H1 (cell line): ENCODE data around the gene PARD6B. TPM values are rescaled to one million over a fixed set of nuclear protein-coding genes. Genes with fewer than 3 reads are reported as not detected.

ENCODE experiments used
- CTCF ChIA-PET: fragments of 300-600 bp; sonication (Branson Sonifier 250); formaldehyde crosslinking; loops from one replicate; lab custom pipeline; 2021; ENCODE audit not compliant: partially characterized antibody; lab: Charles Lee
- POLR2A ChIA-PET: fragments of 300-600 bp; sonication (Branson Sonifier 250); formaldehyde crosslinking; loops from one replicate; lab custom pipeline; 2021; ENCODE audit warnings: inconsistent platforms; ENCODE audit not compliant: partially characterized antibody; lab: Charles Lee
- DNase-seq, 2 experiments: peaks; one replicate each; pipeline versions ENCODE4 v3.0.0 to v3.0.0-alpha.2; 2010 to 2022; ENCODE audit warnings: low spot score in 2 of 2, low read depth in 1 of 2, mixed read lengths in 1 of 2
- FAIRE-seq: peaks from 2 replicates; lab custom pipeline; 2011; peaks lifted over from hg19 to GRCh38; lab: Jason Lieb, UNC
- H2AFZ ChIP-seq: 2 replicates; pipeline ENCODE4 v1.8.1; 2012; ENCODE audit warnings: low read length, inconsistent platforms
- H2AK5ac ChIP-seq: 2 replicates; pipeline ENCODE4 v1.6.1; 2013; ENCODE audit warnings: low read depth, low read length
- H2BK120ac ChIP-seq: replicated peaks from 2 replicates; pipeline ENCODE3; 2013; ENCODE audit warnings: low read depth, low read length, inconsistent platforms
- H2BK12ac ChIP-seq: 2 replicates; pipeline ENCODE4 v1.6.1; 2013; ENCODE audit warnings: low read depth, low read length
- H2BK15ac ChIP-seq: 2 replicates; pipeline ENCODE4 v1.6.1; 2013; ENCODE audit warnings: low read length
- H2BK20ac ChIP-seq: 2 replicates; pipeline ENCODE4 v1.6.1; 2013; ENCODE audit warnings: low read length
- H2BK5ac ChIP-seq: 2 replicates; pipeline ENCODE4 v1.6.1; 2013; ENCODE audit warnings: low read depth, low read length
- H3K14ac ChIP-seq: 2 replicates; pipeline ENCODE4 v1.6.1; 2013; ENCODE audit warnings: inconsistent platforms; ENCODE audit not compliant: insufficient read length
- H3K18ac ChIP-seq: 2 replicates; pipeline ENCODE4 v1.6.1; 2013; ENCODE audit warnings: low read length; ENCODE audit errors: extremely low read depth
- H3K23ac ChIP-seq: 2 replicates; pipeline ENCODE4 v1.6.1; 2013; ENCODE audit warnings: inconsistent platforms; ENCODE audit not compliant: insufficient read length
- H3K23me2 ChIP-seq: 2 replicates; pipeline ENCODE4 v1.6.1; 2013; ENCODE audit warnings: low read depth, low read length
- H3K27ac ChIP-seq: 2 replicates; pipeline ENCODE4 v1.6.1; 2011; ENCODE audit warnings: low read depth, low read length, inconsistent platforms
- H3K27me3 ChIP-seq, 4 experiments: replicated peaks in 1 of 4; 1 replicate in 1 of 4; 2 replicates in 3 of 4; pipeline versions ENCODE4 v1.6.1 to v1.8.1; 2011 to 2013; ENCODE audit warnings: low read length in 3 of 4, mild to moderate bottlenecking in 3 of 4, inconsistent platforms in 2 of 4, mixed read lengths in 2 of 4, moderate library complexity in 1 of 4; ENCODE audit not compliant: control insufficient read depth in 3 of 4, insufficient read depth in 3 of 4; ENCODE audit errors: extremely low read depth in 1 of 4
- H3K36me3 ChIP-seq, 4 experiments: 2 replicates each; pipeline versions ENCODE4 v1.6.1 to v1.8.1; 2011 to 2013; ENCODE audit warnings: mild to moderate bottlenecking in 4 of 4, low read length in 3 of 4, moderate library complexity in 2 of 4, control low read depth in 1 of 4, inconsistent platforms in 1 of 4; ENCODE audit not compliant: insufficient read depth in 4 of 4, control insufficient read depth in 2 of 4
- H3K4ac ChIP-seq: replicated peaks from 2 replicates; pipeline ENCODE3; 2013; ENCODE audit warnings: low read length, low read depth, mixed read lengths, inconsistent platforms; ENCODE audit not compliant: insufficient read length
- H3K4me1 ChIP-seq, 4 experiments: replicated peaks in 1 of 4; 1 replicate in 1 of 4; 2 replicates in 3 of 4; pipeline versions ENCODE4 v1.6.1 to v1.8.1; 2011 to 2013; ENCODE audit warnings: low read length in 3 of 4, inconsistent platforms in 2 of 4, mixed read lengths in 1 of 4; ENCODE audit not compliant: insufficient read depth in 4 of 4, control insufficient read depth in 3 of 4
- H3K4me2 ChIP-seq, 2 experiments: 2 replicates each; pipeline versions ENCODE4 v1.6.1 to v1.8.1; 2011 to 2013; ENCODE audit warnings: low read depth in 2 of 2, low read length in 2 of 2, control low read depth in 1 of 2, inconsistent platforms in 1 of 2, mild to moderate bottlenecking in 1 of 2; ENCODE audit not compliant: insufficient read depth in 1 of 2
- H3K4me3 ChIP-seq, 4 experiments: fragments of 200-600, 300-600 bp in 1 of 4; sonication (generic), shearing (Covaris generic), sonication (Bioruptor Twin) in 1 of 4; 2 replicates each; pipeline versions ENCODE4 v1.5.1 to v1.8.1; 2011 to 2016; ENCODE audit warnings: low read length in 4 of 4, low read depth in 3 of 4, control low read depth in 2 of 4, inconsistent platforms in 2 of 4, mild to moderate bottlenecking in 2 of 4, mixed read lengths in 1 of 4, moderate library complexity in 1 of 4; ENCODE audit not compliant: insufficient read depth in 2 of 4; ENCODE audit errors: extremely low read depth in 1 of 4
- H3K56ac ChIP-seq: replicated peaks from 2 replicates; pipeline ENCODE3; 2013; ENCODE audit warnings: low read depth, mild to moderate bottlenecking, mixed read lengths, low read length, inconsistent platforms; ENCODE audit not compliant: insufficient read length
- H3K79me1 ChIP-seq: 2 replicates; pipeline ENCODE4 v1.6.1; 2013; ENCODE audit warnings: low read depth, low read length, control low read depth
- H3K79me2 ChIP-seq, 2 experiments: 2 replicates each; pipeline versions ENCODE4 v1.6.1 to v1.8.1; 2012 to 2013; ENCODE audit warnings: low read length in 2 of 2, mild to moderate bottlenecking in 2 of 2, inconsistent platforms in 1 of 2; ENCODE audit not compliant: insufficient read depth in 2 of 2, control insufficient read depth in 1 of 2
- H3K9ac ChIP-seq, 4 experiments: replicated peaks in 1 of 4; 1 replicate in 1 of 4; 2 replicates in 3 of 4; pipeline versions ENCODE4 v1.6.1 to v1.8.1; 2011 to 2013; ENCODE audit warnings: low read depth in 3 of 4, low read length in 3 of 4, control low read depth in 2 of 4, mild to moderate bottlenecking in 2 of 4, moderate library complexity in 2 of 4, inconsistent platforms in 1 of 4; ENCODE audit errors: extremely low read depth in 1 of 4
- H3K9me3 ChIP-seq, 2 experiments: 2 replicates each; pipeline versions ENCODE4 v1.6.1 to v1.8.1; 2012 to 2013; ENCODE audit warnings: mild to moderate bottlenecking in 2 of 2, moderate library complexity in 2 of 2, control low read depth in 1 of 2, inconsistent platforms in 1 of 2, low read depth in 1 of 2, low read length in 1 of 2, mixed read lengths in 1 of 2; ENCODE audit not compliant: insufficient read depth in 2 of 2
- H4K20me1 ChIP-seq, 2 experiments: replicated peaks in 1 of 2; 2 replicates each; pipeline versions ENCODE3 to v1.8.1; 2011 to 2013; ENCODE audit warnings: inconsistent platforms in 2 of 2, low read length in 2 of 2, mild to moderate bottlenecking in 1 of 2; ENCODE audit not compliant: insufficient read depth in 2 of 2, control insufficient read depth in 1 of 2
- H4K5ac ChIP-seq: 2 replicates; pipeline ENCODE4 v1.6.1; 2013; ENCODE audit warnings: low read length, low read depth, mixed read lengths, inconsistent platforms; ENCODE audit not compliant: insufficient read length
- H4K8ac ChIP-seq: 2 replicates; pipeline ENCODE4 v1.8.0; 2013; ENCODE audit warnings: mild to moderate bottlenecking, moderate library complexity, low read length, inconsistent platforms; ENCODE audit not compliant: insufficient read depth; ENCODE audit errors: extremely low read depth
- H4K91ac ChIP-seq: replicated peaks from 2 replicates; pipeline ENCODE3; 2013; ENCODE audit warnings: low read length, mixed read lengths, inconsistent platforms; ENCODE audit not compliant: insufficient read length
- BACH1 ChIP-seq: IDR thresholded peaks from 2 replicates; pipeline ENCODE4 v1.6.1; 2012; ENCODE audit warnings: low read length, improper control_type of control experiment
- BCL11A ChIP-seq, 2 experiments: IDR thresholded peaks; one replicate each; pipeline ENCODE4 v1.6.1; 2011; ENCODE audit warnings: low read depth in 2 of 2, low read length in 2 of 2, mild to moderate bottlenecking in 2 of 2
- CHD2 ChIP-seq: IDR thresholded peaks from 2 replicates; pipeline ENCODE4 v1.6.1; 2012; ENCODE audit warnings: low read length, improper control_type of control experiment
- EP300 ChIP-seq, 2 experiments: IDR thresholded peaks; 1 replicate in 1 of 2; 2 replicates in 1 of 2; pipeline ENCODE4 v1.6.1; 2011 to 2012; ENCODE audit warnings: low read depth in 2 of 2, low read length in 2 of 2, mild to moderate bottlenecking in 2 of 2, borderline replicate concordance in 1 of 2, inconsistent platforms in 1 of 2, moderate library complexity in 1 of 2
- EZH2 ChIP-seq: fragments of 200-600 bp; sonication (generic); IDR thresholded peaks from 2 replicates; pipeline ENCODE4 v1.7.1; 2012; ENCODE audit warnings: low read depth, mild to moderate bottlenecking, moderate library complexity, low read length, inconsistent platforms; ENCODE audit not compliant: severe bottlenecking
- HDAC2 ChIP-seq, 2 experiments: fragments of 300-600 bp in 1 of 2; sonication (generic) in 1 of 2; IDR thresholded peaks; 2 replicates each; pipeline ENCODE4 v1.6.1; 2011 to 2012; ENCODE audit warnings: low read depth in 2 of 2, low read length in 2 of 2, mild to moderate bottlenecking in 2 of 2, moderate library complexity in 2 of 2, borderline replicate concordance in 1 of 2, inconsistent platforms in 1 of 2
- HDAC6 ChIP-seq: IDR thresholded peaks from one replicate; pipeline ENCODE4 v1.7.1; 2012; ENCODE audit warnings: low read depth, mild to moderate bottlenecking, inconsistent platforms, low read length, moderate library complexity
- KDM4A ChIP-seq: IDR thresholded peaks from one replicate; pipeline ENCODE4 v1.7.1; 2012; ENCODE audit warnings: low read depth, mild to moderate bottlenecking, moderate library complexity, low read length, inconsistent platforms; ENCODE audit not compliant: severe bottlenecking
- MAFK ChIP-seq: IDR thresholded peaks from 2 replicates; pipeline ENCODE4 v1.6.1; 2012; ENCODE audit warnings: low read depth, mild to moderate bottlenecking, improper control_type of control experiment, low read length
- SIX5 ChIP-seq: IDR thresholded peaks from 2 replicates; pipeline ENCODE4 v1.6.1; 2011; ENCODE audit warnings: mild to moderate bottlenecking, low read depth, low read length
- TBP ChIP-seq: IDR thresholded peaks from 2 replicates; pipeline ENCODE4 v1.6.1; 2011; ENCODE audit warnings: low read depth, low read length, improper control_type of control experiment
- WGBS, 2 experiments: shearing (Covaris generic) in 1 of 2; methylation state at CpG; one replicate each; pipeline versions ENCODE4 v1.1.6 to v1.1.7; 2013 to 2015; ENCODE audit warnings: low lambda C conversion rate in 2 of 2, mixed read lengths in 2 of 2, inconsistent platforms in 1 of 2, low coverage in 1 of 2, missing lambda C conversion rate in 1 of 2; ENCODE audit not compliant: insufficient replicate concordance in 2 of 2, insufficient coverage in 1 of 2, insufficient read length in 1 of 2; ENCODE audit errors: extremely low coverage in 1 of 2, missing lambda C conversion rate in 1 of 2; 5-methylcytosine and 5-hydroxymethylcytosine counted together
- polyA plus RNA-seq, 7 experiments: library from polyadenylated mRNA; depleted of rRNA in 3 of 7; stranded (reverse) in 5 of 7; unstranded in 2 of 7; fragments of >200 nt in 5 of 7; fragments of 200-250 nt in 2 of 7; gene quantifications; 1 replicate in 5 of 7; 2 replicates in 1 of 7; 4 replicates in 1 of 7; pipeline versions ENCODE4 v1.2.1 to v1.2.3, GENCODE V29; 2011 to 2013; ENCODE audit warnings: missing spikeins in 2 of 7, mixed read lengths in 2 of 7
- total RNA-seq: library from RNA; stranded (reverse); fragmentation: NEBNext Ultra II Directional; extraction: Animal tissue kit (Norgen Biotek cat#: 25700); gene quantifications from 2 replicates; pipeline ENCODE4 v1.2.1, GENCODE V29; 2021

The PARD6B gene
- total and polyA plus RNA-seq, 2 of the 8 experiments (the other 6 are each of a cell fraction or from before 2014, with no cell fraction given), result 5.2 to 34.1 TPM

DNA sequence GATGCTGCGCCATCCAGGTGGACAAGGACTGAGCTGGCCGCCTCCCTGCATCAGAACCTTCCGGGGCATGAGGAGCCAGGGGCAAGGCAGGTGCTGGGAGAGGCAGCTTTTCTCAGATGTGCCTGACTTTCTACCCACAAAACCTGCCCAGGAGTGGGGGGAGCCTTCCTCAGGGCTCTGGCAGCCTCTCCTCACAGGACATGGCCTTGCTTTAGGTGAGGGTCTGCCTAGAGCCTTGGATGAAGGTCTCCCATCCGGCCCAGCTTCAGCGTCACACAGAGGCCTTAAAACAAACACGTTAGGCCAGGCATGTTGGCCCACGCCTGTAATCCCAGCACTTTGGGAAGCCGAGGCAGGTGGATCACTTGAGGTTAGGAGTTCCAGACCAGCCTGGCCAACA lies 70.9 kb downstream of the PARD6B start:
- Histone ChIP-seq H3K23ac (no peak overlapping the region), H3K79me2 (peaks cover 0 to 5% of the 10 kb centered on the region in 2 experiments; a peak in 1 of 4 replicates), H4K5ac (no peak overlapping the region), H3K14ac (no peak overlapping the region), H2BK20ac (no peak overlapping the region), H3K4me2 (no peak overlapping the region), H3K27me3 (no peaks in the 10 kb centered on the region), H2AK5ac (no peak overlapping the region), H3K4me1 (peaks cover 0 to 13% (median 3%) of the 10 kb centered on the region in 4 experiments; a peak in 5 of 7 replicates), H2AFZ (no peak overlapping the region)
- no peak for FAIRE-seq
- 95% methylated on average over 8 of the region's 8 CpGs; no CpG with 5 or more reads in 1 of the 2 experiments for WGBS, 2 experiments
- POLR2A ChIA-PET, result interaction anchor here (3.2 kb wide), 1 partner anchor 122 kb away, joined by 12 read pairs; no protein-coding TSS in a partner anchor
- TF ChIP-seq KDM4A (no peak), HDAC6 (no peak), BCL11A (IDR thresholded peaks at IDR 0.05; ENCODE audit: low read depth in 2 of 2, low read length in 2 of 2) (no peak), CHD2 (no peak), EP300 (IDR thresholded peaks at IDR 0.05; ENCODE audit: borderline replicate concordance in 1 of 2, low read depth in 2 of 2, low read length in 2 of 2) (no peak), HDAC2 (IDR thresholded peaks at IDR 0.05; ENCODE audit: borderline replicate concordance in 1 of 2, low read depth in 2 of 2, low read length in 2 of 2) (no peak), MAFK (no peak), SIX5 (no peak), EZH2 (no peak), BACH1 (no peak), TBP (no peak)
- TF ChIP-seq, all 59 proteins: peak for 0
- no peak overlapping the region for H3K56ac ChIP-seq
- no peak overlapping the region for H4K8ac ChIP-seq
- H2BK120ac ChIP-seq, result no peak overlapping the region
- DNase-seq, result no peak
- H2BK5ac ChIP-seq, result 0 out of 2 replicates have a peak overlapping the region, but pooled peaks have one; percentile 60
- H3K27ac ChIP-seq, result no peak overlapping the region
- H3K23me2 ChIP-seq, result no peaks in the 10 kb centered on the region
- no peak overlapping the region for H3K4ac ChIP-seq
- H4K91ac ChIP-seq, result peak overlapping the region; percentile 38
- H3K36me3 ChIP-seq, result no peaks in the 10 kb centered on the region
- no peak overlapping the region for H3K9ac ChIP-seq
- H3K4me3 ChIP-seq, result no peak overlapping the region
- CTCF ChIA-PET, result interaction anchor here (0.6 to 1.5 kb wide), 6 partner anchors 8 to 717 kb away, joined by 3 to 5 read pairs (median 3); no protein-coding TSS in a partner anchor
- no peaks in the 10 kb centered on the region for H3K9me3 ChIP-seq
- peaks cover 0 to 2% of the 10 kb centered on the region in 2 experiments for H4K20me1 ChIP-seq
- H2BK15ac ChIP-seq, result no peak overlapping the region
- peaks cover 6% of the 10 kb centered on the region for H3K79me1 ChIP-seq
- H3K18ac ChIP-seq, result no peak overlapping the region
- H2BK12ac ChIP-seq, result no peak overlapping the region
